ENCODE measurements around the gene HOXD3. TPM values are rescaled to one million over a fixed set of nuclear protein-coding genes. Genes with fewer than 3 reads are reported as not detected.

HOXD3 gene
- total and polyA plus RNA-seq, 2 of the 8 experiments (the other 6 are each of a cell fraction or from before 2014, with no cell fraction given): not detected

DNA sequence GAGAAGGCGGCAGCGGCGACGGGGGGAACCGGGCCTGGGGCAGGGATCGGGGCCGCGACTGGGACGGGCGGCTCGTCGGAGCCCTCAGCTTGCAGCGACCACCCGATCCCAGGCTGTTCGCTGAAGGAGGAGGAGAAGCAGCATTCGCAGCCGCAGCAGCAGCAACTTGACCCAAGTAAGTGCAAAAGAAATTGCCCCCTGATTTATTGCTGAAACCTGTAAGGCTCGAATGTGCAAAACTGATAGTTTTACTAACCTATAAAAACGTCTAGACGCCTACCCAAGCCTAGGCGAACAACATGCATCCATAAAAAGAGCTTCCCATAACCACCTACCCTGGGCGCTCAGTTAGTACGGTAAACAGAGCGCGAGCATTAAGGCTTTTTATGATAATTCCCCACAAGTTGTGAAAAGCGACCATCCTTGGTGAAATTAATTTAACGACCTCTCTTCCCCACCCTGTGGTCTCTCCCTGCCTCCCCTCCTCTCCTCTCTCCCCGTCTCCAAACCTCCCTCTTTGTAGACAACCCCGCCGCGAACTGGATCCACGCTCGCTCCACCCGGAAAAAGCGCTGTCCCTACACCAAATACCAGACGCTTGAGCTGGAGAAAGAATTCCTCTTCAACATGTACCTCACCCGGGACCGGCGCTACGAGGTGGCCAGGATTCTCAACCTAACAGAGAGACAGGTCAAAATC is 33.5 kb upstream of the HOXD3 start:
- no peaks in the 10 kb centered on the region; a peak in 1 of 4 replicates for H3K9me3 ChIP-seq (ENCODE audit: insufficient read depth in 2 of 2, low read depth in 1 of 2, low read length in 1 of 2)
- no peak overlapping the region; the same call in 1 of the 2 replicates for H3K18ac ChIP-seq (ENCODE audit: extremely low read depth, low read length)
- no peak overlapping the region for H2BK15ac ChIP-seq (ENCODE audit: low read length)
- no peak overlapping the region for H3K9ac ChIP-seq (replicated peaks in 1 of 4; ENCODE audit: extremely low read depth in 1 of 4, low read depth in 3 of 4, low read length in 3 of 4)
- DNase-seq (ENCODE audit: low read depth in 1 of 2, low spot score in 2 of 2) (peak in 1 of 2 experiments; percentile 45), FAIRE-seq (no peak)
- no peak overlapping the region for H2BK12ac ChIP-seq (ENCODE audit: low read depth, low read length)
- no peak overlapping the region for H4K91ac ChIP-seq (replicated peaks; ENCODE audit: insufficient read length, low read length)
- H3K4me3 ChIP-seq (ENCODE audit: extremely low read depth in 1 of 4, insufficient read depth in 2 of 4, low read depth in 3 of 4, low read length in 4 of 4): peak overlapping the region in 1 of 4 experiments; percentile 49; a peak in 2 of 8 replicates
- H3K23ac ChIP-seq (ENCODE audit: insufficient read length): no peak overlapping the region
- no peak overlapping the region for H3K27ac ChIP-seq (ENCODE audit: low read depth, low read length)
- H3K4me2 ChIP-seq (ENCODE audit: insufficient read depth in 1 of 2, low read depth in 2 of 2, low read length in 2 of 2): peak overlapping the region; percentile 56 to 84
- H3K56ac ChIP-seq (replicated peaks; ENCODE audit: insufficient read length, low read depth, low read length): no peak overlapping the region
- H3K36me3 ChIP-seq (ENCODE audit: control insufficient read depth in 2 of 4, insufficient read depth in 4 of 4, low read length in 3 of 4): peaks cover 0 to 22% (median 0%) of the 10 kb centered on the region in 4 experiments; a peak in 1 of 8 replicates
- ChIA-PET POLR2A (ENCODE audit: partially characterized antibody) (interaction anchor here (0.9 kb wide), 1 partner anchor 49 kb away, joined by 6 read pairs; no protein-coding TSS in a partner anchor), CTCF (ENCODE audit: partially characterized antibody) (interaction anchor here (0.7 to 6.2 kb wide), 6 partner anchors 12 to 529 kb away, joined by 3 to 72 read pairs (median 8); no protein-coding TSS in a partner anchor)
- H3K23me2 ChIP-seq (ENCODE audit: low read depth, low read length): peaks cover 2% of the 10 kb centered on the region; the same call in 1 of the 2 replicates
- peaks cover 26 to 37% of the 10 kb centered on the region in 2 experiments for H4K20me1 ChIP-seq (replicated peaks in 1 of 2; ENCODE audit: control insufficient read depth in 1 of 2, insufficient read depth in 2 of 2, low read length in 2 of 2)
- H2BK120ac ChIP-seq (replicated peaks; ENCODE audit: low read depth, low read length): no peak overlapping the region
- peaks cover 92 to 100% (median 99%) of the 10 kb centered on the region in 4 experiments for H3K27me3 ChIP-seq (replicated peaks in 1 of 4; ENCODE audit: control insufficient read depth in 3 of 4, extremely low read depth in 1 of 4, insufficient read depth in 3 of 4, low read length in 3 of 4)
- 8% methylated on average over 27 of the region's 40 CpGs; no CpG with 5 or more reads in 1 of the 2 experiments for WGBS, 2 experiments (ENCODE audit: extremely low coverage in 1 of 2, insufficient coverage in 1 of 2, insufficient read length in 1 of 2, insufficient replicate concordance in 2 of 2, low coverage in 1 of 2, low lambda C conversion rate in 2 of 2, missing lambda C conversion rate in 1 of 2)
- no peak for TF ChIP-seq KDM4A (IDR thresholded peaks at IDR 0.05; ENCODE audit: low read depth, low read length, severe bottlenecking)
- TF ChIP-seq RNF2 (IDR thresholded peaks at IDR 0.05; ENCODE audit: borderline replicate concordance, low read depth, low read length, missing control alignments, poor library complexity, severe bottlenecking): peak; percentile 91
- TF ChIP-seq CREB1 (IDR thresholded peaks at IDR 0.05): no peak
- TF ChIP-seq SUZ12 (IDR thresholded peaks at IDR 0.05; ENCODE audit: low read length): peak; percentile 87
- peak; percentile 40; the same call in 1 of the 2 replicates for TF ChIP-seq CBX8 (IDR thresholded peaks at IDR 0.05; ENCODE audit: borderline replicate concordance, low read depth, low read length)
- TF ChIP-seq EZH2 (IDR thresholded peaks at IDR 0.05; ENCODE audit: low read depth, low read length, severe bottlenecking): peak; percentile 81
- H2AFZ ChIP-seq (ENCODE audit: low read length): no peak overlapping the region
- H2BK20ac ChIP-seq (ENCODE audit: low read length): no peak overlapping the region
- no peak overlapping the region for H2AK5ac ChIP-seq (ENCODE audit: low read depth, low read length)
- peak overlapping the region; percentile 63; the same call in 1 of the 2 replicates for H4K8ac ChIP-seq (ENCODE audit: extremely low read depth, insufficient read depth, low read length)
- no peak overlapping the region for H3K14ac ChIP-seq (ENCODE audit: insufficient read length)
- no peak overlapping the region for H4K5ac ChIP-seq (ENCODE audit: insufficient read length, low read depth, low read length)
- H2BK5ac ChIP-seq (ENCODE audit: low read depth, low read length): no peak overlapping the region
- H3K79me1 ChIP-seq (ENCODE audit: low read depth, low read length): no peaks in the 10 kb centered on the region
- H3K4me1 ChIP-seq (replicated peaks in 1 of 4; ENCODE audit: control insufficient read depth in 3 of 4, insufficient read depth in 4 of 4, low read length in 3 of 4): peaks cover 0 to 14% (median 9%) of the 10 kb centered on the region in 4 experiments; a peak in 6 of 7 replicates
- no peak overlapping the region for H3K4ac ChIP-seq (replicated peaks; ENCODE audit: insufficient read length, low read depth, low read length)
- H3K79me2 ChIP-seq (ENCODE audit: control insufficient read depth in 1 of 2, insufficient read depth in 2 of 2, low read length in 2 of 2): no peaks in the 10 kb centered on the region
